Measurements from ENCODE around the gene MYH9. TPM values are rescaled to one million over a fixed set of nuclear protein-coding genes. Genes with fewer than 3 reads are reported as not detected.

MYH9 gene
- polyA plus RNA-seq, 1 donor from 2014 or later: 7.1 TPM

DNA sequence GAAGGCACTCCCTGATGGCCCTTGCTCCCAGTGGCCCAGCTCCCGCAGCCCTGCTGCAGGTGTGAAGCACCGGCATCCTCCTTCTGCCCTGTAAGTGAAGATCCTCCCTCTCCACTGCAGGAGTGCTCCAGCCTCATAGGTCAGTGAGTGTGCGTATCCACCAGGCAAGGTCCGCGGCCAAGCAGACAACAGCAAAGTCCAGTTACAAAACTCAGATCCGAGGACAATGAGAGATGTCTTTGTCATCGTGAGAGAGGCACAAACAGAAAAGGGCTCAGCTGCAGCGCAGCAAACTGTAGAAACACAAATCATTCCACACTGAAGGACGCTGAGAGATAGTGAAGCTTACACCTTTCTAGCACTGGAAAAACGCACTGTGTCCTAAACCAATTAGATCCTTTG is 46.1 kb downstream of the MYH9 start:
- no peak overlapping the region for H3K9ac ChIP-seq (ENCODE audit: low read length)
- no peaks in the 10 kb centered on the region for H3K9me2 ChIP-seq (ENCODE audit: insufficient read depth, low read length)
- no peak overlapping the region for H3K27ac ChIP-seq (ENCODE audit: low read length)
- no peaks in the 10 kb centered on the region for H3F3A ChIP-seq (ENCODE audit: insufficient read depth, low read length, poor library complexity, severe bottlenecking)
- no peaks in the 10 kb centered on the region for H4K20me1 ChIP-seq (ENCODE audit: insufficient read depth)
- no peaks in the 10 kb centered on the region for H3K27me3 ChIP-seq (ENCODE audit: insufficient read depth, low read depth, low read length)
- no peak overlapping the region for H3K4me2 ChIP-seq (ENCODE audit: low read length)
- no peak overlapping the region for H3K4me3 ChIP-seq (ENCODE audit: low read length)
- no peak overlapping the region for H2AFZ ChIP-seq (ENCODE audit: low read depth, low read length)
- H3K79me2 ChIP-seq (replicated peaks; ENCODE audit: insufficient read depth, low read length): no peaks in the 10 kb centered on the region
- no peak for TF ChIP-seq SMC3 (conservative IDR thresholded peaks at IDR 0.05; ENCODE audit: poor library complexity)
- TF ChIP-seq EZH2 (IDR thresholded peaks at IDR 0.05; ENCODE audit: borderline replicate concordance, insufficient read depth, low read length, poor library complexity, severe bottlenecking): no peak
- TF ChIP-seq, protein P1, sequence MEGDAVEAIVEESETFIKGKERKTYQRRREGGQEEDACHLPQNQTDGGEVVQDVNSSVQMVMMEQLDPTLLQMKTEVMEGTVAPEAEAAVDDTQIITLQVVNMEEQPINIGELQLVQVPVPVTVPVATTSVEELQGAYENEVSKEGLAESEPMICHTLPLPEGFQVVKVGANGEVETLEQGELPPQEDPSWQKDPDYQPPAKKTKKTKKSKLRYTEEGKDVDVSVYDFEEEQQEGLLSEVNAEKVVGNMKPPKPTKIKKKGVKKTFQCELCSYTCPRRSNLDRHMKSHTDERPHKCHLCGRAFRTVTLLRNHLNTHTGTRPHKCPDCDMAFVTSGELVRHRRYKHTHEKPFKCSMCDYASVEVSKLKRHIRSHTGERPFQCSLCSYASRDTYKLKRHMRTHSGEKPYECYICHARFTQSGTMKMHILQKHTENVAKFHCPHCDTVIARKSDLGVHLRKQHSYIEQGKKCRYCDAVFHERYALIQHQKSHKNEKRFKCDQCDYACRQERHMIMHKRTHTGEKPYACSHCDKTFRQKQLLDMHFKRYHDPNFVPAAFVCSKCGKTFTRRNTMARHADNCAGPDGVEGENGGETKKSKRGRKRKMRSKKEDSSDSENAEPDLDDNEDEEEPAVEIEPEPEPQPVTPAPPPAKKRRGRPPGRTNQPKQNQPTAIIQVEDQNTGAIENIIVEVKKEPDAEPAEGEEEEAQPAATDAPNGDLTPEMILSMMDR (IDR thresholded peaks at IDR 0.05; ENCODE audit: poor library complexity, severe bottlenecking): no peak
- no peak for TF ChIP-seq RAD21 (conservative IDR thresholded peaks at IDR 0.05)
- TF ChIP-seq TAF1 (IDR thresholded peaks at IDR 0.05; ENCODE audit: low read depth): no peak
- TF ChIP-seq, protein P2, sequence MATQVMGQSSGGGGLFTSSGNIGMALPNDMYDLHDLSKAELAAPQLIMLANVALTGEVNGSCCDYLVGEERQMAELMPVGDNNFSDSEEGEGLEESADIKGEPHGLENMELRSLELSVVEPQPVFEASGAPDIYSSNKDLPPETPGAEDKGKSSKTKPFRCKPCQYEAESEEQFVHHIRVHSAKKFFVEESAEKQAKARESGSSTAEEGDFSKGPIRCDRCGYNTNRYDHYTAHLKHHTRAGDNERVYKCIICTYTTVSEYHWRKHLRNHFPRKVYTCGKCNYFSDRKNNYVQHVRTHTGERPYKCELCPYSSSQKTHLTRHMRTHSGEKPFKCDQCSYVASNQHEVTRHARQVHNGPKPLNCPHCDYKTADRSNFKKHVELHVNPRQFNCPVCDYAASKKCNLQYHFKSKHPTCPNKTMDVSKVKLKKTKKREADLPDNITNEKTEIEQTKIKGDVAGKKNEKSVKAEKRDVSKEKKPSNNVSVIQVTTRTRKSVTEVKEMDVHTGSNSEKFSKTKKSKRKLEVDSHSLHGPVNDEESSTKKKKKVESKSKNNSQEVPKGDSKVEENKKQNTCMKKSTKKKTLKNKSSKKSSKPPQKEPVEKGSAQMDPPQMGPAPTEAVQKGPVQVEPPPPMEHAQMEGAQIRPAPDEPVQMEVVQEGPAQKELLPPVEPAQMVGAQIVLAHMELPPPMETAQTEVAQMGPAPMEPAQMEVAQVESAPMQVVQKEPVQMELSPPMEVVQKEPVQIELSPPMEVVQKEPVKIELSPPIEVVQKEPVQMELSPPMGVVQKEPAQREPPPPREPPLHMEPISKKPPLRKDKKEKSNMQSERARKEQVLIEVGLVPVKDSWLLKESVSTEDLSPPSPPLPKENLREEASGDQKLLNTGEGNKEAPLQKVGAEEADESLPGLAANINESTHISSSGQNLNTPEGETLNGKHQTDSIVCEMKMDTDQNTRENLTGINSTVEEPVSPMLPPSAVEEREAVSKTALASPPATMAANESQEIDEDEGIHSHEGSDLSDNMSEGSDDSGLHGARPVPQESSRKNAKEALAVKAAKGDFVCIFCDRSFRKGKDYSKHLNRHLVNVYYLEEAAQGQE (IDR thresholded peaks at IDR 0.05; ENCODE audit: borderline replicate concordance): no peak
- TF ChIP-seq MXI1 (conservative IDR thresholded peaks at IDR 0.05; ENCODE audit: poor library complexity, severe bottlenecking): no peak
- TF ChIP-seq POLR2AphosphoS5 (IDR thresholded peaks at IDR 0.05): no peak
- TF ChIP-seq EP300 (conservative IDR thresholded peaks at IDR 0.05; ENCODE audit: poor library complexity, severe bottlenecking): no peak
- H3K9me3 ChIP-seq (ENCODE audit: low read length): no peaks in the 10 kb centered on the region
- H3K36me3 ChIP-seq (ENCODE audit: insufficient read depth, low read length): no peaks in the 10 kb centered on the region

DNA sequence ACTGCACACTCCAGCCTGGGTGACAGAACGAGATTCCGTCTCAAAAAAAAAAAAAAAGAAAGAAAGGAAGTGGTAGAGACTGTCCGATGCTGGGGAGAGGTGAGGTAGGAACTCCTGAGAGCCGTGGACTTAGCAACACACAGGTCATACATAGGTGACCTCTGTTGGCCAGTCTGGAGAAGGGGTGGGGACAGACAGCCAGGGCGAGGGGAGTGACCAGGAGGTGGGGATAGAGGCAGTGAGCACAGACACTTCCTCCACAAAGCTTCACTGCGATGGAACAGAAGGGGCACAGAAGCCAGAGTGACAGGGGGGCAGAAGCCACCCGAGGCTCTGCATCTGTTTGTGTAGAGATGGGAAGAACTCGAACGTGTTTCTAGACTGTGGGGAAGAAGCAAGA is 47.1 kb downstream of the MYH9 start:
- no peak overlapping the region for H3K4me3 ChIP-seq (ENCODE audit: low read length)
- H4K20me1 ChIP-seq (ENCODE audit: insufficient read depth): no peaks in the 10 kb centered on the region
- no peak for TF ChIP-seq EP300 (conservative IDR thresholded peaks at IDR 0.05; ENCODE audit: poor library complexity, severe bottlenecking)
- TF ChIP-seq, protein P1 (IDR thresholded peaks at IDR 0.05; ENCODE audit: poor library complexity, severe bottlenecking): no peak
- no peak for TF ChIP-seq TAF1 (IDR thresholded peaks at IDR 0.05; ENCODE audit: low read depth)
- TF ChIP-seq, protein P2 (IDR thresholded peaks at IDR 0.05; ENCODE audit: borderline replicate concordance): no peak
- TF ChIP-seq MXI1 (conservative IDR thresholded peaks at IDR 0.05; ENCODE audit: poor library complexity, severe bottlenecking): no peak
- TF ChIP-seq EZH2 (IDR thresholded peaks at IDR 0.05; ENCODE audit: borderline replicate concordance, insufficient read depth, low read length, poor library complexity, severe bottlenecking): no peak
- TF ChIP-seq SMC3 (conservative IDR thresholded peaks at IDR 0.05; ENCODE audit: poor library complexity): no peak

More for the DNA sequence above, 47.1 kb downstream of the MYH9 start:
- Histone ChIP-seq H3K27me3 (ENCODE audit: insufficient read depth, low read depth, low read length) (no peaks in the 10 kb centered on the region), H3K79me2 (replicated peaks; ENCODE audit: insufficient read depth, low read length) (no peaks in the 10 kb centered on the region), H3K9me3 (ENCODE audit: low read length) (no peaks in the 10 kb centered on the region), H3K9ac (ENCODE audit: low read length) (no peak overlapping the region), H3F3A (ENCODE audit: insufficient read depth, low read length, poor library complexity, severe bottlenecking) (no peaks in the 10 kb centered on the region), H3K36me3 (ENCODE audit: insufficient read depth, low read length) (no peaks in the 10 kb centered on the region), H3K27ac (ENCODE audit: low read length) (no peak overlapping the region), H2AFZ (ENCODE audit: low read depth, low read length) (no peak overlapping the region), H3K9me2 (ENCODE audit: insufficient read depth, low read length) (no peaks in the 10 kb centered on the region), H3K4me2 (ENCODE audit: low read length) (no peak overlapping the region)
